Stomach (tissue), 4 donors: ENCODE results near the gene SELENOV.

Experiments used
- EP300 ChIP-seq: sonication (generic); formaldehyde crosslinking; IDR thresholded peaks from one replicate; pipeline ENCODE4 v1.6.1; 2017; ENCODE audit warnings: antibody characterized with exemption
- POLR2A ChIP-seq, 4 donors: fragments of 450-650 bp; IDR thresholded peaks; one replicate each; pipeline ENCODE4 v1.6.1; 2016; ENCODE audit warnings: antibody characterized with exemption in 4 of 4, control low read depth in 2 of 4, mild to moderate bottlenecking in 1 of 4, moderate library complexity in 1 of 4
- POLR2AphosphoS5 ChIP-seq, 3 donors: sonication (generic); formaldehyde crosslinking; IDR thresholded peaks; one replicate each; pipeline ENCODE4 v1.6.1; 2016; ENCODE audit warnings: antibody characterized with exemption in 3 of 3
- TF ChIP-seq, protein P1 (sequence below), 7 experiments: fragments of 450-650 bp in 4 of 7; fragments of 200-600 bp in 3 of 7; sonication (generic) in 3 of 7; IDR thresholded peaks; one replicate each; pipeline ENCODE4 v1.5.1; 2016 to 2019; ENCODE audit warnings: antibody characterized with exemption in 7 of 7, control low read depth in 2 of 7, mild to moderate bottlenecking in 1 of 7

DNA sequence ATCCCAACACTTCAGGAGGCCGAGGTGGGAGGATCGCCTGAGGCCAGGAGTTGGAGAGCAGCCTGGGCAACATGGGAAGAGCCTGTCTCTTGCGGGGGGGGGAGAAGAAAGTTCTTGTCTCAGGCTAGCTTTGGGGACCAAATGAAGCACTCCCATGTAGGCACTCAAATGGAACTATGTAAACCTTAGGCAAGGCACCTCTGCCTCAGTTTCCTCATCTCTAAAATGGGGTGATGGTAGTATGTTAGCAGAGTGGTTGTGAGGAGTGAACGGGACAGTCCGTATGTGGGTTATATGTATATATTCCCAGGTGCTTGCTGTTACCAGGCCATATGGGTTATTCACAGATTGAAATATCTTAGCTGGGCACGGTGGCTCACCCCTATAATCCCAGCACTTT lies 22.7 kb upstream of the SELENOV start:
- TF ChIP-seq POLR2A (IDR thresholded peaks at IDR 0.05) = no peak
- TF ChIP-seq, protein P1, sequence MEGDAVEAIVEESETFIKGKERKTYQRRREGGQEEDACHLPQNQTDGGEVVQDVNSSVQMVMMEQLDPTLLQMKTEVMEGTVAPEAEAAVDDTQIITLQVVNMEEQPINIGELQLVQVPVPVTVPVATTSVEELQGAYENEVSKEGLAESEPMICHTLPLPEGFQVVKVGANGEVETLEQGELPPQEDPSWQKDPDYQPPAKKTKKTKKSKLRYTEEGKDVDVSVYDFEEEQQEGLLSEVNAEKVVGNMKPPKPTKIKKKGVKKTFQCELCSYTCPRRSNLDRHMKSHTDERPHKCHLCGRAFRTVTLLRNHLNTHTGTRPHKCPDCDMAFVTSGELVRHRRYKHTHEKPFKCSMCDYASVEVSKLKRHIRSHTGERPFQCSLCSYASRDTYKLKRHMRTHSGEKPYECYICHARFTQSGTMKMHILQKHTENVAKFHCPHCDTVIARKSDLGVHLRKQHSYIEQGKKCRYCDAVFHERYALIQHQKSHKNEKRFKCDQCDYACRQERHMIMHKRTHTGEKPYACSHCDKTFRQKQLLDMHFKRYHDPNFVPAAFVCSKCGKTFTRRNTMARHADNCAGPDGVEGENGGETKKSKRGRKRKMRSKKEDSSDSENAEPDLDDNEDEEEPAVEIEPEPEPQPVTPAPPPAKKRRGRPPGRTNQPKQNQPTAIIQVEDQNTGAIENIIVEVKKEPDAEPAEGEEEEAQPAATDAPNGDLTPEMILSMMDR (IDR thresholded peaks at IDR 0.05) = no peak
- no peak for TF ChIP-seq POLR2AphosphoS5 (IDR thresholded peaks at IDR 0.05)
- TF ChIP-seq EP300 = no peak
